Activated T-cell treated with anti-CD3 and anti-CD28 coated beads, Interleukin-2, amount 50 U/mL, for 1 hour (primary cell): ENCODE data around the gene SULF2.

Experiments used
- DNase-seq: peaks from one replicate; pipeline ENCODE4 v3.0.0-alpha.2; 2020

Gene SULF2

GRCh38 chr20:47735412-47736400 is 49.6 kb downstream of the SULF2 start:
- DNase-seq = no peak

DNA sequence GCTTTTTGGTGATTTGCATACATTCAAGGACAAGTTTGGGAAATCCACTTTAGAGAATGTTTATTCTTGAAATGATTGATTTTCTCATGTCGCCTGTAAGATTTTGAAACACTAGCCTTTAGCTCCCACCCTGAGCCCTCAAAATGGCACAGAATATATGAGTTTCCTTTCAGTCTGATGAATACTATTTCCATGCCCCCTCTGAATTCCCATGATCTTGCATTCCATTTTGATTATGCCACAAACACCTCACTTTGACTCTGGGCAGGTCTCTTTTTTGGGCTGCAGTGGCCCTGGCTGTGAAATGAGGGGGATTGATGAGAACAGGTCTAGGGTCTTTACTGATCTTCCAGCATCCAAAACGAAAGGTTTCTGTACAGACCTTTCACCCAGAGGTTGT is 50.4 kb downstream of the SULF2 start:
- DNase-seq = no peak

GRCh38 chr20:47733892-47734291 is 51.4 kb downstream of the SULF2 start:
- no peak for DNase-seq

DNA sequence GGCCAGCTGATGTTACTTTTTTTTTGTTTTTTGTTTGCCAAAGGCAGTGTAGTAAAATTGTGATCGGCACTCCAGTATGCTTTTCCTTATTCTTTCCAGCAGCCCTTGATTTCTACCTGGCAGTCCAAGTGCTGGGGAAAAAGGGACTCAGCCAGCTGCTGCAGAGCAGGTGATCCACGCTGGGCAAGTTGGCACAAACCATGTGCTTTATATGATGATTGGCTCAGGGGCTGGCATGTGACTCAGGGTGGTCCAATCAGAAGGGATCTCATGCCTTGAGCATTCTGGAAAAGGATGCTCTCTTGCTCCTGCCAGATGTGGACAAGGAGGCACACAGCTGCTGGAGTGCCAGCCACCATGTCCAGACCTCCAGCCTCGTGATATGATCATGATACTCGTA is 54.5 kb downstream of the SULF2 start:
- DNase-seq = no peak

- DNase-seq = no peak
Observed at GRCh38 chr20:47729472-47729871, 55.8 kb downstream of the SULF2 start.

DNA sequence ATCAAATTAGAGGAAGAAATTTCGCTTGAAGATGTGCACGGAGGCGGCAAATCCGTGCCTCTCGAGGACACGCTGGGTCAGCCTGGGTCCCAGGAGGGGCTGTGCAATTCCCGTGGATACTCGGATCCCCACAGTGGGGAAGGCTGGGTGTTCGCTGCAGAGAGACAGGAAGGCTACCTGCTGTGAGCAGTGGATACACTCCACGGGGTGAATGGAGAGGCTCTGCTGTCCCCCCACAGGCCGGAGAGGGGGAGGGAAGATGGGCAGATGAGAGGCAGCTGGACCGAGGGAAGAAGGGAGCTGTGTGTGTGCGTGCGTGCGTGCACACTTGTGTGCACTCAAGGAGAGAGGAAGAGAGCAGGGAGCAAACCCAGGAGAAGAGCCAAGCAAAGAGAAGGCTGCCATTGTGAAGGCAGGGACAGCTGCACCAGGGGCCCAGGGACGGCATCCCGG is 57.3 kb downstream of the SULF2 start:
- no peak for DNase-seq

- peak; percentile 61 for DNase-seq
Observed at GRCh38 chr20:47727170-47727880, 58.0 kb downstream of the SULF2 start.

- no peak for DNase-seq
Observed at GRCh38 chr20:47726632-47727031, 58.6 kb downstream of the SULF2 start.

- DNase-seq = peak; percentile 73
Observed at GRCh38 chr20:47725248-47725973, 59.9 kb downstream of the SULF2 start.

GRCh38 chr20:47724910-47725247 is 60.4 kb downstream of the SULF2 start:
- no peak for DNase-seq

DNA sequence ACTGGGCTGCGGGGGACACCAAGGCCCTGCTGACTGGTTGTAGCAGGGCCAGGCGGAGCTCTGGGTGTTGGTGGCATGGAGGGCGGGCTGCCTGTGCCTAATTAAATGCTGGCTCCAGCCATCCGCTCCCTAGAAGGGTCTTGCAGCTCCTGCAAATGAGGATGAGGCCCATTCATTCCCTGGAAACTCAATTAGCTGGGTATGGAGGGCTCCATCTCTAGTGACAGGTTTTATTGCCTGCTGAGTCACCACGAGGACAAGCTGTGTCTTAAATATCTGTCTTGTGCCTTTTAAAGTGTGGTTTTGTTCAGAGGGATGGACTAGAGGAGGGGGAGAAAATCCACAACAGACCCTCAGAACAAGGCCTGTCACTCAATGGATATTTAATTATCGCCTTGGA is 60.9 kb downstream of the SULF2 start:
- no peak for DNase-seq

- no peak for DNase-seq
Observed at GRCh38 chr20:47723322-47723721, 62.0 kb downstream of the SULF2 start.

GRCh38 chr20:47720636-47721427 is 64.4 kb downstream of the SULF2 start:
- no peak for DNase-seq

DNA sequence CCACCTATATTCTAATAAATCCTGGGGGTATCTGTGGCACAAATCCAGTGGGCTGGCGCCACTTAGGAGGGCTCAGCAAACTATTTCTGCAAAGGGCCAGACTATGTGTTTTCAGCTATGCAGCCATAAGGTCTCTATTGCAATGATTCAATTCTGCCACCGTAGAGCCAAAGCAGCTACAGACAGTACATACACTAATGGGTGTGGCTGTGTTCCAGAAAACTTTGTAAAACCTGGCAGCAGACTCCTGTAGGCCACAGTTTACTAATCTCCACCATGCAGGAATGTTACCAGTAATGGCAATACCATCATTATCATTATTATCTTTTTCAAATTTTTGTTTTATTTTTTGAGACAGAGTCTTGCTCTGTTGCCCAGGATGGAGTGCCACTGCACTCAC is 65.7 kb downstream of the SULF2 start:
- DNase-seq = no peak

- no peak for DNase-seq
Observed at GRCh38 chr20:47719211-47719610, 66.1 kb downstream of the SULF2 start.

DNA sequence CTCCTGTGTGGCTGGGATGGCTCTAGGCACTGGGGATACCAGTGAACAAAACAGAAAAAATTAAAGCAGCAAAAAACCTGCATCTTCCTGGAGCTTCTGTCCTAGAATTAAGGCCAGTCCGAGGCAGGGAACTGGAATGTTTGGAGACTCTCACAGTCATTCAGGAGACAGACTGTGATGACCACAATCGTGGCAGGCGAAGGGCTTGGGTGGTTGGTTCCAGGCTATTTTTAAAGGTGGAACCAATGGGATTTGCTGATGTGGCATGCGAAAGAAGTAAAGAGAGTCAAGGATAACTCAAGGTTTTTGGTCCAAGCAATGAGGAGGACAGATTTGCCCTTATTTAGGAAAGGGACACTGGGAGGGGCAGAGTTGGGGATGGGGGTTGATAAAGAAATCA is 66.9 kb downstream of the SULF2 start:
- DNase-seq = no peak

GRCh38 chr20:47717421-47717820 is 67.9 kb downstream of the SULF2 start:
- DNase-seq = no peak

GRCh38 chr20:47713878-47714450 is 71.3 kb downstream of the SULF2 start:
- DNase-seq = no peak

DNA sequence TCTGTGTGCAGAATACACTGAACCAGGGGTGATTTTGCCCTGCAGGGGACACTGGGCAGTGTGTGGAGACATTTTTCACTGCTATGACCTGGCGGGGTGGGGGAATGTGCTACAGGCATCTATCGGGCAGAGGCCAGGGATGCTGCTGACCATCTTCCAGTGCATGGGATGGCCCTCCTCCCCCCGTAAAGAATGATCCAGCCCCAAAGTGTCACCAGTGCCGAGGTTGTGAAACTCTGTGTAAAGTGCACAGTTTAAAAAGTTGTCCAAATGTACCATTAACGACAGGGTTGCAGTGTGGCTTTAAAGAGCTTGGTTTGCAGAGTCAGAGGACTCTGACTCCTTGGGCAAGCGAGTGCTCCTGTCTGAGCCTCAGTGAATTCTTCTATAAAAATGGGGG is 72.1 kb downstream of the SULF2 start:
- DNase-seq = no peak

GRCh38 chr20:47711046-47711752 is 74.1 kb downstream of the SULF2 start:
- no peak for DNase-seq

DNA sequence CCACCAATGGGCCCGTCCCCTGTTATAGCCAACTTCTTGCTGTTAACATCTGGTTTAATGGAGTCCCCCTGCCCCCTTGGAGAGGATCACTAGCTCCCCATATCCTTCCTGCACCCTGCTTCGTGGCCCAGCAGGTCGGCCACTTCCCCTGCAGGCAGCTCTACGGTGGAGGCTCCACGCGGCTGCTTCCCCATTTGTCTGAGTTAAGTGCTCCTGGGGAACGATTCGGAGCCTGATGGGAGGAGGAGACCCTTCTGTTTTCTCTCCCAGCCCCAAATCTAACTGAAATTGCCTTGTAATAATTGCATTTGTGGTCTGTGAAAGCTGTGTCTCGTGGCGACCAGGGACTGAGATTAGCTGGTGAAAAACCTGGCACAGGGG is 74.6 kb downstream of the SULF2 start:
- DNase-seq = no peak
